ENCODE measurements around the gene STEAP1B.
"Not testable (repeated sequence)": the region's sequence is repeated elsewhere in the genome, so short reads cannot be mapped to it uniquely, and the experiment has no call there.

Gene STEAP1B

DNA sequence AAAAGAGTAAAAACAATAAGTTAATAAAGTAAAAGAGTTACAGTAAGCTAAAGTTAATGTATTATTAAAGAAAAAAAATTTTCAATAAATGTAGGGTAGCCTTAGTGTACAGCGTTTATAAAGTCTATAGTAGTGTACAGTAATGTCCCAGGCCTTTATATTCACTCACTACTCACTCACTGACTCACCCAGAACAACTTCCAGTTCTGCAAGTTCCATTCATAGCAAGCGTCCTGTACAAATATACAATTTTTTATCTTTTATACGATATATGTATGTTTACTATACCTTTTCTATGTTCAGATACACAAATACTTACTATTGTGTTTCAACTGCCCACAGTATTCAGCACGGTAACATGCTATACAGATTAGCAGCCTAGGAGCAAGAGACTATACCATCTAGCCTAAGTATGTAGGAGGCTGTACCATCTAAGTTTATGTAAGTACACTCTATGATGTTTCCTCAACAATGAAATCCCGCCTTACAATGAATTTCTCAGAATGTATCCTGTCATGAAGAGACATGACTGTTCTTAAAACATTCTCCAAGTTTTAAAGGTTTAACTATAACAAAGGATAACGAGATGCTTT lies 3.6 kb downstream of the STEAP1B start:
- not testable (repeated sequence) for DNase-seq

GRCh38 chr7:22493160-22493925 lies 6.6 kb downstream of the STEAP1B start:
- DNase-seq, result not testable (repeated sequence)

DNA sequence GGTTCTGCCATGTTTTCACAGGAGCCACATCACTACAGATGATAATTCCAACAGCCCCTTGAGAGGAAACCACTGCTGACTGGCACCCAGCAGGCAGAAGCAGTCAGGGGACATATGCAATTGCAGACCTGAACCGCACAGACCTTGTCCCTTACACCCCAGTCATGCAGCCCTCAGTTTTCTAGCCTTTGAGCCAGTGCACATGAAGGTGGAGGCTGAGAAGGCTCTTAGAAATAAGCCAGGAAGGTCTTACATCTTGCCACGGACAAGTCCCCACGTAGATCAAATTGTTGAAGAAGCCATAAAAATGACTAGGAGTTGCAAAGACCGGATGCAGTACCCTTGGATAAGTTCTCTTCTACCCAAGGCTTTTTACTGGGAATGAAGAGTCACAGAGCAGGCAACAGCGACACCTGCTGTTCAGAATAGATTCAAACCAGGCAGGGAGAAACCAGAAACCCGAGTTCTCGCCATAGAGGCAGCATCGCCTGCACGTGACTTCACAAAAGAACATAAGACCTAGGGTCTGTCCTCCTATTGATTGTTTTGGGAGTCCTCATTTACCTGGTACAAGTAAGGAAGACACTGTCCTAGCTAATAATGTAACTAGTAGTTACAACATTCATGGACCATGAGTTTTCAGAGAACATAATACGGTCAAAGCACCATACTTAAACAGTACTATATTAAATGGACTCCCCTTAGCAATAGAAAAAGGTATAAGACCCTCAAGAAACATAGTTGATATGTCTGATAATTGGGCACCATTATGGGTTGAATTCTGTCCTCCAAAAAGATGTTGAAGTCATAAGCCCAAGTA lies 11.1 kb downstream of the STEAP1B start:
- DNase-seq, result peak; percentile 26

- no peak for DNase-seq
Measured at GRCh38 chr7:22487978-22488642, 11.9 kb downstream of the STEAP1B start.

DNA sequence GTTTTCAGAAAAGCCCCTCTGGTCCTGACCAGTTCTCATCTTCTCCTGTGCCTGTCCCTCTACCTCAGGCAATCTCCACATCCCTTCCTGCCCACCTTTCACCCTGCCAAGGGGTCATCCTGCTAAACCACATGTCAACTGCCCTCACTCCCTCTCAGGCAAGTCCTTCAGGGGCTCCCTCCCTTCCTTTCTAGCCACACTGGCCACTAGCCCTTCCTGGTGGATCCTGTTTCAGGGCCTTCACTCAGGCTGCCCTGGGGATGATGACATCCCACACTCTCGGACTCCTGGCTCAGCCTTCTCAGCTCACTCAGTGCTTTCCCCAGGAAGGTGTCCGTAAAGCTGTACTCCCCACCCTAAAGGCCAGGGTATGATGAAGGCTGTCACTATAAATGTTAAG lies 13.4 kb downstream of the STEAP1B start:
- DNase-seq, result no peak

- DNase-seq, result no peak
Measured at GRCh38 chr7:22485189-22485588, 14.8 kb downstream of the STEAP1B start.

- no peak for DNase-seq
Measured at GRCh38 chr7:22482503-22482902, 17.5 kb downstream of the STEAP1B start.

- DNase-seq, result no peak
Measured at GRCh38 chr7:22481726-22482125, 18.3 kb downstream of the STEAP1B start.

DNA sequence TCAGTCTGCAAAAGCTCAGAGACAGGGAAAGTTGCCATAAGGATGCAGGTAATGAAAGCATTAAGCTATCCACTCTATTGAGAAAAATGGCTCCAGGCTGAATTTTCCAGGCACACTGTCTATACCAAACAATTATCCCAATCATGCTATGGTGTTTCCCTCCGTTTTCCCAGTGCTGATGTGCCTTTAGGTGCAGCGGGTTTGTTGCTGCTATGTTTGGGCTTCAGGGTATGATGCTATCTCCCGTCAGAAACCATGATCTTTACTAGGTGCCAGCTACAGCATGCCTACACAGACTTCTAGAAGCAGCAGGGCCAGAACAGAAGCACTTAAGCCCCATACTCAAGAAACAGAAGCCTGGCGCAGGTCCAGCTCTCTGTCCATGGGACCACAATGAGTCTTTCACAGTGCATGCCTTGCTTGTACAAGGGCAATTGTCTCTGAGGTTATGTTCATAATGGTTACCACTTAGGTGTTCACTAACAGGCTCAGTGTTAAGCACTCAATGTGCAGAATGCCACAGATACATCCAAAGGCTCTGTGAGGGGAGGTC lies 19.4 kb downstream of the STEAP1B start:
- DNase-seq, result no peak

DNA sequence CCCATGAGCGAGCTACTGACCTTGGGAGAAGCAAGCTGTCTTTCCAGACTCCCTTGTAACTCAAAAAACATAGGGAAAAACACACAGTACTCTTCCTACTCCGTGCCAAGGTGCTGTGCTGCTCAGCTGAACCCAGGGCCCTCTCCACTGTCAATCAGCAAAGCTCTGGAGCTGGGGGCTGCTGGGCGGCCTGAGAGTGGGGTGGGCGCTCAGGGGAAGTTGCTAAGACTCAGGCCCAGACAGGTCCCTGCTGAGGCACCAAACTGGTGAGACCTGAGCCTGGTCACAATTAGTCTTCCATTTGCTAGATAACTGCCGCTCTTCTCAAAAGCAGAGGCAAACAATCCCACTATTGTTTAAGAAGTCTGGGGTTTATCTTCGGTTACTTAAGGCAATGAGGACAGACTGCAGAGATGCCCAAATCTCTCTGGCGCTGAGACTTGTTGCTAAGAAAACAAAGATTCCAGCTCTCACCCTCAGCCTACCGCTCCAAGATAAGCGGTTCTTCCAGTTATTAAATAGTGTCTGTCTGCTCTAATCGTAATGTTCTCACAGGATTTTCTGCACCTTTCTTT lies 22.0 kb downstream of the STEAP1B start:
- DNase-seq, result no peak

DNA sequence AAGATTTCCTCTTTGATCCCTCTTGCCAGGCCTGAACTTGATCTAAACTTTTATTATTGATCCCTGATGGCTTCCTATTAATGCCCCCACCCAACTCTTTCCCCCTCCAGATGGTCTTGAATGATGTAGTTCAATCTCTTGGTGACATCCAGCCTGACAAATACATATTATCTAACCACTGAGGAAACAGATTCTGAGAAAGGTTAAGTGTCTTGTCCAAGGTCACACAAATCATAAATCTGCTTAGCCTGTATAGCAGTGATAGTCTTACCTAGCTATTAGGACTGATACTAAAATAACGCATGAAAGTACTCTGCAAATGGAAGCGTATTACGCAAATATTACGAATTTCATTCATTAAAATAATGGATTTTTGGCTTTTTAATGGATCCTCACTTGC lies 22.7 kb downstream of the STEAP1B start:
- DNase-seq, result no peak

DNA sequence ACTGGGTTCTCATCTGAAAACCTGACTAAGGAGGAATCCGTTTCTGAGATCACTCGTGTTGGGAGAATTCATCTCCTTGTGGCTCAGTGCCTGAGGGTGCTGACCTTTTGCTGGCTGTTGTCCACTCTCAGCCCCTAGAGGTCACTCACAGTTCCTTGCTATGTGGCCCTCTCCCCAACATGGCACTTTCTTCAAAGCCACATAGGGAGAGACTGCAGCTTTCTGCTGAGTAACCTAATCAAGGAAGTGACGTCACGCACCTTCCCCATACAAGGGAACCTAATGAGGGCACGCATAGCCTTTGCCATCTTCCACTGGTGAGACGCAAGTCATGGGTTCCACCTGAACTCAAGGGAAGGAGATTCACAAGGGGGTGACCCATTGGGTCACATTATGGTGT lies 23.2 kb downstream of the STEAP1B start:
- no peak for DNase-seq

- no peak for DNase-seq
Measured at GRCh38 chr7:22474645-22475044, 25.3 kb downstream of the STEAP1B start.

- no peak for DNase-seq
Measured at GRCh38 chr7:22470981-22471380, 29.0 kb downstream of the STEAP1B start.

DNA sequence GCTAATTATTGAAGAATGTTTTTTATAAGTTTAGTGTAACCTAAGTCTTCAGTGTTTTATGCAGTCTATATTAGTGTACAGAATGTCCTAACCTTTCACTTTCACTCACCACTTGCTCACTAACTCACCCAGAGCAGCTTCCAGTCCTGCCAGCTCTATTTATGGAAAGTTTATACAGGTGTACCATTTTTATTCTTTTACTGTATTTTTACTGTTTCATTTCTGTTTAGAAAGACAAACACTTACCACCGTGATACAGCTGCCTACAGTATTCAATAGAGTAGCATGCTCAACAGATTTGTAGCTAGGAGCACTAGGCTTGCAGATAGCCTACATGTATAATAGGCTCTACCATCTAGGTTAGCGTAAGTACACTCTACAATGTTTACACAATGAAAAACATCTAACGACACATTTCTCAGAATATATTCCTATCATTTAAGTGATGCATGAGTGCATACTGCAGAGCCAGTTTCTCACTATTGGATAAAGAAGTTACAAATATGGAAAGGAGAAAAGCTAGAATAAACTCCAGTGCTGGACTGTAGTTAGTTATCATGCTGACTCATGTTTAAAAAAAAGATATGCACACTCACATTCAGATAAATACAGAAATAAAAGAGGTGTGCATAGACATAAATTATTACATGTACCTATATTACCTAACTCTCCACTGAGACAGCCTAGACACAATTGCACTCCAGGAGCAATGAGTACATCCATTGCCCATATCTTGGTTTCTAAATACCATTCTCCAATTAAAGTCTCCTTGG lies 30.4 kb downstream of the STEAP1B start:
- no peak for DNase-seq

GRCh38 chr7:22468609-22469008 lies 31.4 kb downstream of the STEAP1B start:
- DNase-seq, result no peak

DNA sequence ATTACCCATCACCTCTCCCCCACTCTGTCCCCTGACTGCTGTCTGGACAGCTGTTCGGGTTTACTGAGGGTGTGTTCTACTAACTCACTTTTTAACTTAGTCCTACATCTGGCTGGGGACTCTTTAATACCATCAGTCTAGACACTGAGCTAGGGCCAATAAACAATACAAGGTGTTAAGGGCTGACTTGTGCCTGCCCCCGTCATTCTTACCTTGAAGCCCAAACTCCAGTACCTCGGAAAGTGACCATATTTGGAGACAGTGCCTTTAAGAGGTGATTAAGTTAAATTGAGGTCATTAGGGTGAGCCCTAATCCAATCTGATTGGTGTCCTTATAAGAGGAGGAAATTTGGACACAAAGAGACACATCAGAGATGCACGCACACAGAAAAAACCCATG lies 35.7 kb downstream of the STEAP1B start:
- DNase-seq, result no peak

GRCh38 chr7:22460363-22460988 lies 39.5 kb downstream of the STEAP1B start:
- no peak for DNase-seq

DNA sequence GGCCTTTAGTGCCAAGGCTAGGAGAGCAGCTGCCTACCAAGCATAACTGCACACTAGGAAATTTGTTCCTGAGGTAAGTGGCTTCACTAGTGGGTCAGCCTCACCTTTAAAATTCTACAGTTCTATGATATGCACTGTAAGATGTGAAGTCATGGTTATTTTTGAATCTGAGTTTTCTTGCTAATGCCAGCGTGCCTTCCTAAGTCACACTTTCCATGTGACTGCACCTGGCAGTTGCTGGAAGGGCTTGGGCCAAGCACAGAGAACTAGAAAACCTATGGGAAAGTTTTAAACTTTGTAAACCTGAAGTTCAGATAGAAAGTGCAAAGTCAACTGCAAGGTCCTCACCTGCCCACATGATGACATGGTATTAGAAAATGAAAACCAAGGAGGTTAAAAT lies 42.5 kb downstream of the STEAP1B start:
- no peak for DNase-seq

DNA sequence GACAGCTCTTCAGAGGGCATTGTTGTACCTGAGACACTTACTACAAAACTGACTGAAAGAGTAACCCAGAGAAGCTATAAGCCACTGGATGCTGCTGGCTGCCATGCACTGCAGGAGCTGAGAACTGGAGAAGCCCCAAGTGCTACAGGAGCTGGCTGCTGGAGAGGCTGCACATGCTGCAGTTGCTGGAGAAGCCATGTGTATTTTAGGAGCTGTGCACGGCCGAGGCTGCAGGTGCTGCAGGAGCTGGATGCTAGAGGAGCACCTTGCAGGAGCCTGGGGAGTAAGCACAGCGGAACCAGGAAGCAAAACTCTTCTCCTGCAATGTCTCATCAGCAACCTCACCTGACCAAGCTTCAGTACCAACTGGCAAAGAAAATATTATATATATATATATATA lies 45.5 kb downstream of the STEAP1B start:
- no peak for DNase-seq

DNA sequence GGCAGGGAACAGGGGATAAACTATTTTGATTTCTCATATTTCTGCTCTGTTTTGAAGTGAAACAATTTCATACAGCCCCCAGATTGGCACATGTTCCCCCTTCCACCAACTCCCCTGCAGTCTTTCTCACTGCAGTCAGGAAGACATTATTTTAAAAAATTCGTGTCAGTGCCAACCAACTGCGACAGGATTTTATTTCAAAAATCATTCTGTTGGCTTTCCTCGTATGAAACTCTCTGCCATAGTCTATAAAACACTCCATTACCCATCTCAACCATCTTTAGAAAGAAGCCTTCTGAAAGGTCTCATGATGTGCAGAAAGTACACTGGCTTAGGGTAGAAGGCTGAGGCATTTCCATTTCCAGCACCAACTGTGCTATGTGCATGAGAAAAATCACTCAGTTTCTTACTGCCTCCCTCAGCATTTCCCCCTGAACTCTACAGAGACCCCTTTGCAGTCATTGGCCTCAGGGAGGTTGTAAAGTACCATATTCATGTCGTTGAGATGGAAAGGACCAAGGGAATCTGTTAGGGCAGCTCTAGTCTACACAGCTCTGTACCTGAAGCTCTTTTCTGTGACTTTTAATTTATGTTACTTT lies 46.9 kb downstream of the STEAP1B start:
- no peak for DNase-seq

Data from stimulated activated naive CD4-positive, alpha-beta T cell treated with Interleukin-2 at 50 U/mL for 16 hours (primary cell).